Stimulated activated CD8-positive, alpha-beta memory T cell treated with anti-CD3 and anti-CD28 coated beads, Interleukin-7, amount 100 ng/mL, for 48 hours (primary cell): ENCODE data around the gene ENTPD1.
A peak's percentile ranks its signal among the peaks of the same experiment; 100 is the strongest.
"Not testable (repeated sequence)": the region's sequence is repeated elsewhere in the genome, so short reads cannot be mapped to it uniquely, and the experiment has no call there.

Experiments used
- DNase-seq, 2 donors: peaks; one replicate each; pipeline ENCODE4 v3.0.0-alpha.2; 2020; ENCODE audit warnings: low read depth in 1 of 2; ENCODE audit errors: extremely low read depth in 1 of 2

ENTPD1 gene

DNA sequence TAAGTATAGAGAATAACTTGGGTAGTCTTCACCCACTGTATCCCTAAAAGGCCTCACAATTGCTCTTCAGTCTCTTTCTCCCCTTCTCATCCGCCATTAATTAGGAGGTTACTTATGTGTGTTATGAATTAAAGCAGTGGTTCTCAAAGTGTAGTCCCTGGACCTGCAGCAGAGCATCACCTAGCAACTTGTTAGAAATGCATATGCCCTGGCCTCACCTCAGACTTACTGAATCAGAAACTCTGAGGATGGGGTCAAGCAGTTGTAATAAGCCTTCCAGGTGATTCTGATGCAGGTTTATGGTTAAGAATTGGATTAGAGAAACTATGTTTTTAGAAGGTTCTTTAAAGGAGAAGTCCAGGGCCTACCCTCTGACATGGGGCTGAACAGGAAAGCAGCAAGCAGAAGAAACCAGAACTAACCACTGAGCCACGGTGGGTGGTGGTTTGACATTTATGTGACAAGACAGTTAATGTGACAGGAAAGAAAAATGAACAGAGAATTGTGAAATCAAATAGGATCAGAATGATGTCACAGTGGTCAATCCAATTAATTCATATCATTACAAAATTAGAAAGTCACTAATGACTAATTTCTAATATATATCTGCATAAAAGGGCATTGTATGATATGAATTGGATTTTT lies 37.6 kb downstream of the ENTPD1 start:
- DNase-seq: peak in 1 of 2 donors; percentile 5

DNA sequence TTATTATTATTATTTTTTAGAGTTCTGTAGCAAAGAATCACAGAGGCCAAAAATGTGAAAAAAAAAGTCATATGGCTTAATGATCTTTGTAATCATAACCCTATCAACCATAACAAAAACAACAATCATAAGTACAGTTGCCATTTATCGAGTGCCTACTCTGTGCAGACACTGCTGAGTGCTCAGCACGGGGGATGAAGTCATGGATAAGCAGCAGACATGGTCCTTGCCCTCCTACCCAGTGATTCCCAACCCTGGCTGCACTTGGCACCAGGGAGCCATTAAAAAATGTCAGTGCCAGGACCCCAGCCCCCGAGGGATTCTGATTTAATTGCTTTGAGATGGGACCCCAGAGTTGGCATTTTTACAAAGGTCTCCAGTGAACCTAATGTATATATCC lies 38.2 kb downstream of the ENTPD1 start:
- DNase-seq: no peak

DNA sequence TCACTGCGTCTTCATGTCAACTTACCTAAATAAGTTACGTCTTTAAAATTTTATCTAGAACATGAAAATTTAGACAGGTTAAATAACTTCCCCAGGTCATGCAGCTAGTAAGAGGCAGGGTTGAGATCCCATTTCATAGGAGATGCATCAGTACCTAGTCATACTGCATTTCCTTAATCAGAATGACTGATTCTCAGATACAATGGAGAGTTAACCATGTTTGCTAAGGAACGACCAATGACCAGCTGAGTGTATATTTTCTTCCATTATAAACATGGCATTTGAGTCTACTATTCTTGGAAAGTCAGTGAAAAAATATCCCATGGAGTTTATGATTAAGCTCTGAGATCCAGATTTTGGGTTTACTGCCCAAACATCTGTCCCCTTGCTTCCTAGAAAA lies 39.6 kb downstream of the ENTPD1 start:
- DNase-seq: no peak

DNA sequence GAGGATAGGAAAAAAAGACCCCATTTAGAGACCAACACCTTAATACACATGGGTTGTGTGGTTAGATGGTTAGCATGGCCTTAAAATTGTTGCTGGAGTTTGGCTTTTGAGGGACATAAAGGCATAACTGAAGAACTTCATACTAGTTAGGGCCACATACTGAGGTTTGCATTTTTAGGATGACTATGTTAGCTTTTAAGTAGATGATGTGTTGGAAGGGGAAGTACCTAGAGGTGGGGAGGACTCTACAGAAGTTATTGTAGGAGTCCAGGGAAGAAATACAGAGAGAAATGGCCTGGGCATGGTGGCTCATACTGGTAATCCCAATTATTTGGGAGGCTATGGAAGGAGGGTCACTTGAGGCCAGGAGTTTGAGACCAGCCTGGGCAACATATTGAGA lies 40.5 kb downstream of the ENTPD1 start:
- no peak for DNase-seq

DNA sequence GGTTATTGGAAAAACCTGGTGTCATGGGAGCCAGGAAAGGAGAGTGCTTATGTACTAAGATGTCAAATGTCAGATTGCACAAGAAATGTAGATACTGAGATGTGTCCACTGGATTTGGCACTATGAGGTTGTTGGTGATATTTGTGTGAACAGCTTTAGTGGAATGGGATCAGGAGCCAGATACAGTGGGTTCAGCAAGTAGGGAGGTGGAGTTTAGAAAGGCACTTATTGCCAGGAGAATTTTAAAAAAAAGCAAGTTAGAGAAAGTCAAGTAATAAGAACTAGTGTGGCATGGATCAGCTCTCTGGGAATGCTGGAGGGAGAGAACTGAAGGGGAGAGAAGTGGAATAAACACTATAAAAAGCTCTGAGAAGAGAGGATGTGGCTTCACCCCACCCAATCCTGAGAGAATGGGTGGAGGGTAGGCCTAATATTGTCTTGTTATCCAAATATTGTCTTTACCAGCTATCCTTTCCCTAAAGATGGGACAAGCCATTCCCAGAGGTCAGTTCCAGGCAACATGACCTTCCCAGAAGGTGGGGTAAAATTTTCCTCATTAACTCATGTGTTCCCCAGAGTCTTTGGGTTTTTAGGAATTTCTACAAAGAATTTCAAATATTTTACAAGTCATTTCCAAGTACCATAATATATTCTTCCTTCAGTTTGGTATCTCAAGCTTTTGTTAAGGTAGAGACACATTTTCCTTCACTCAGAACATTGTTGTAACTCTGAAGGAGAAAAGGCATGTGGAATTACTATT lies 42.3 kb downstream of the ENTPD1 start:
- no peak for DNase-seq

DNA sequence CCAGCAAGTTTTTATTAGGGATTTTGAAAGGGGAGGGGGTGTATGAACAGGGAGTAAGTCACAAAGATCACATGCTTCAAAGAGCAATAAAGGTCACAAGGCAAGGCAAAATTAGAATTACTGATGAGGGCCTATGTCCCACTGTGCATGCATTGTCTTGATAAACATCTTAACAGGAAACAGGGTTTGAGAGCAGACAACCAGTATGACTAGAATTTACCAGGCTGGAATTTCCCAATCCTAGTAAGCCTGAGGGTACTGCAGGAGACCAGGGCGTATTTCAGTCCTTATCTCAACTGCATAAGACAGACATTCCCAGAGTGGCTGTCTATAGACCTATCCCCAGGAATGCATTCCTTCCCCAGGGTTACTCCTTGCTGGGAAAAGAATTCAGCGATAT lies 44.3 kb downstream of the ENTPD1 start:
- not testable (repeated sequence) for DNase-seq

DNA sequence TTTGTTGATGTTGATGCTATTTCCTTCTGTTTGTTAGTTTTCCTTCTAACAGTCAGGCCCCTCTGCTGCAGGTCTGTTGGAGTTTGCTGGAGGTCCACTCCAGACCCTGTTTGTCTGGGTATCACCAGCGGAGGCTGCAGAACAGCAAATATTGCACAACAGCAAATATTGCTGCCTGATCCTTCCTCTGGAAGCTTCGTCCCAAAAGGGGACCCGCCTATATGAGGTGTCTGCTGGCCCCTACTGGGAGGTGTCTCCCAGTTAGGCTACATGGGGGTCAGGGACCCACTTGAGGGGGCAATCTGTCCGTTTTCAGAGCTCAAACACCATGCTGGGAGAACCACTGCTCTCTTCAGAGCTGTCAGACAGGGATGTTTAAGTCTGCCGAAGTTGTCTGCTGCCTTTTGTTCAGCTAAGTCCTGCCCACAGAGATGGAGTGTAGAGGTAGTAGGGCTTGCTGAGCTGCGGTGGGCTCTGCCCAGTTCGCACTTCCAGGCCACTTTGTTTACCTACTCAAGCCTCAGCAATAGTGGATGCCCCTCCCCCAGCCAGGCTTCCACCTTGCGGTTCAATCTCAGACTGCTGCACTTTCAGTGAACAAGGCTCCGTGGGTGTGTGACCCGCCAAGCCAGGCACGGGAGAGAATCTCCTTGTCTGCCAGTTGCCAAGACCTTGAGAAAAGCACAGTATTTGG lies 50.9 kb downstream of the ENTPD1 start:
- not testable (repeated sequence) for DNase-seq

DNA sequence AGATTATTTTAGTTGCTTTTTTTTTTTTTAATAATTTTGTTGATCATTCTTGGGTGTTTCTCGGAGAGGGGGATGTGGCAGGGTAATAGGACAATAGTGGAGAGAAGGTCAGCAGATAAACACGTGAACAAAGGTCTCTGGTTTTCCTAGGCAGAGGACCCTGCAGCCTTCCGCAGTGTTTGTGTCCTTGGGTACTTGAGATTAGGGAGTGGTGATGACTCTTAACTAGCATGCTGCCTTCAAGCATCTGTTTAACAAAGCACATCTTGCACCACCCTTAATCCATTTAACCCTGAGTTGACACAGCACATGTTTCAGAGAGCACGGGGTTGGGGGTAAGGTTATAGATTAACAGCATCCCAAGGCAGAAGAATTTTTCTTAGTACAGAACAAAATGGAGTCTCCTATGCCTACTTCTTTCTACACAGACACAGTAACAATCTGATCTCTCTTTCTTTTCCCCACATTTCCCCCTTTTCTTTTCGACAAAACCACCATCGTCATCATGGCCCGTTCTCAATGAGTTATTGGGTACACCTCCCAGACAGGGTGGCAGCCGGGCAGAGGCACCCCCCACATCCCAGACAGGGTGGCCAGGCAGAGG lies 52.8 kb downstream of the ENTPD1 start:
- not testable (repeated sequence) for DNase-seq

DNA sequence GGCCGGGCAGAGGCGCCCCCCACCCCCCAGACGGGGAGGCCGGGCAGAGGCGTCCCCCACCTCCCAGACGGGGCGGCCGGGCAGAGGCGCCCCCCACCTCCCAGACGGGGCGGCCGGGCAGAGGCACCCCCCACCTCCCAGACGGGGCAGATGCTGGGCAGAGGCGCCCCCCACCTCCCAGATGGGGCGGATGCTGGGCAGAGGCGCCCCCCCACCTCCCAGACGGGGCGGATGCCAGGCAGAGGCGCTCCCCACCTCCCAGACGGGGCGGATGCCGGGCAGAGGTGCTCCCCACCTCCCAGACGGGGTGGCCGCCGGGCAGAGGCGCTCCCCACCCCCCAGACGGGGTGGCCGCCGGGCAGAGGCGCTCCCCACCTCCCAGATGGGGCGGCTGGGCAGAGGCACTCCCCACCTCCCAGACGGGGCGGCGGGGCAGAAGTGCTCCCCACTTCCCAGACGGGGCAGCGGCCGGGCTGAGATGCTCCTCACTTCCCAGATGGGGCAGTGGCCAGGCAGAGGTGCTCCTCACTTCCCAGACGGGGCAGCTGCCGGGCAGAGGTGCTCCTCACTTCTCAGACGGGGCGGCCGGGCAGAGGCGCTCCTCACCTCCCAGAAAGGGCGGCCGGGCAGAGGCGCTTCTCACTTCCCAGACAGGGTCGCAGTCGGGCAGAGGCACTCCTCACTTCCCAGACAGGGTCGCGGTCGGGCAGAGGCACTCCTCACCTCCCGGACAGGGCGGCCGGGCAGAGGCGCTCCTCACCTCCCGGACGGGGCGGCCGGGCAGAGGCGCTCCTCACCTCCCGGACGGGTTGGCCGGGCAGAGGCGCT lies 53.6 kb downstream of the ENTPD1 start:
- no peak for DNase-seq

DNA sequence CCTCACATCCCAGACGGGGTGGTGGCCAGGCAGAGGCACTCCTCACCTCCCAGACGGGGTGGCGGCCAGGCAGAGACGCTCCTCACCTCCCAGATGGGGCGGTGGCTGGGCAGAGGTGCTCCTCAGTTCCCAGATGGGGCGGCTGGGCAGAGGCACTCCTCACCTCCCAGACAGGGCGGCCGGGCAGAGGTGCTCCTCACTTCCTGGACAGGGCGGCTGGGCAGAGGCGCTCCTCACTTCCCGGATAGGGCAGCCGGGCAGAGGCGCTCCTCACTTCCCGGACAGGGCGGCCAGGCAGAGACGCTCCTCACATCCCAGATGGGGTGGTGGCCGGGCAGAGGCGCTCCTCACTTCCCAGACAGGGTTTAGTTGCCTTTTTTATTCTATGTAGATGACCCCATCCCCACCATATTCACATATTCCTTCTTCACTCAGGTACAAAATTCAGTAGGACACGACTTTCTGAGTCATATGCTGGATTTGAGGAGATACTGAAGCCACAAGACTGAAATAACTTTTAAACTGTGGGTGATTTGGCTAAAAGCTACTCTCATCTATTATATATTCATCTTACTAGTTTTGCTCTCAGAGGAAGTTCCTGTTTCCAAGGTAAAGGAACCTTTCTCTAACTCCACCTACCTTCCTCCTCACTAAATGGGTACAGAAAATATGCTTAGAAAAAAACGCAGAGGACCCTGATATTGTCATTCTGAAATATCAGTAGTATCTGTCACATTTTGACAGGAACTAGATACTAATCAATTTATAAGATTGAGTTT lies 54.4 kb downstream of the ENTPD1 start:
- DNase-seq: no peak

DNA sequence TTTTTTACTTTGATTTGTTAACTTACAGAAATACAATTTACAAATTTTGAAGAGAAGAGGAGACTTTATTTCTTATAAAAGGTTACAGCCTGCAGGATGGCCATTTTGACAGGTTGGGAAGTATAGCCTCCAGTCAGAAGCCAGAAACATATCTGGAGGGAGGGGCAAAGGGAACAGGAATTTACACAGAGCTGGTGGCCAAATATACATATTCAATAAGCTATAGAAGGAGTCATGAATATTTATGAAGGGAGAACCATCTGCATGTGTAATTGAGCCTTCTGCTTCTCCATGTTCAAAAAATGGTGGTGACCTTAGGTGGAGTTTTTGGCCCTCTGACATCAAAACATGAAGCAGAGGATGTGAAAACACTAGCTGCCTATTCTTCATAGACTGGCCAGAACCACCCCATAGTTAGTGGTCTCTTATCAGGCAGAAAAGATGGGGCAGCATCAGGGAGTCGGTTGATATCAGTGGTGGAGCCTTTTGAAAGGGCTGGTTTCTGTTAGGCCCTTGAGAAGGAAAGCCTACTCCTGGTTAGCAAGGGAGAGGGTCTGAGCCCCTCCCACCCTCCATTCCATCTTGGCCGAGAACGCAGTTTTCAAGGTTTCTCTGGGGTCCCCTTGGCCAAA lies 57.2 kb downstream of the ENTPD1 start:
- DNase-seq: no peak

DNA sequence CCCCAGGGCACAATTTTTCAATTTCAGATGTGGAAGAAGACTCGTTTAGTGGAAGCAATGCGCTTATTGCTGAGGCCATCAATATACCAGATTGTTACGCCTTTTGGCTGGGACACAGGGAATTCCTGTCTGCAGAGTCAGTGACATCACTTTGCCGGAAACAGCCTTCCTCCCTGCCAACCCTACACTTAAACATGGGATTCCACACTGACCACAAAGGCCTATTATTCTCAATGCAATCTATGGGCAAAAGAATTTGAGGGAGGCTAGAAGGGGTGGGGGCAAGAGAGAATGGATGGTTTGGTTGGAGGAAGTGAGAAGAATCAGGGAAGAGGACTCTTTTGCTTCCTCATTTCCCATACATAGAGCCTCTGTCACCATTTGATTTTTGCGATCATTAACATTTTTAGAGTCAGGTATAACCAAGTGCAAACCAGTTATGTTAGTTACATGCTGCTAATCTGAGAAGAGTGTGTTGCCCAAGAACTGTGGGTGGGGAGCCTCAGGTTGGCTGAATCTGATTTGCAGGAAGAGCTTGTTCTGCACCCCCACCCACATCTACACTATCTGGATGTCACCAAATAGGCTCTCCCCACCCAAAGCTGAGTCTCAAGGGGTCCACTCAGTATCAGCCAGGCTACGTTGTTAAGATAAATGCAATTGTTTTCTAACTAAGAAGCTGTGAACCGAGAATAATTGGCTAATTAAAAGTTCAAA lies 58.2 kb downstream of the ENTPD1 start:
- no peak for DNase-seq

DNA sequence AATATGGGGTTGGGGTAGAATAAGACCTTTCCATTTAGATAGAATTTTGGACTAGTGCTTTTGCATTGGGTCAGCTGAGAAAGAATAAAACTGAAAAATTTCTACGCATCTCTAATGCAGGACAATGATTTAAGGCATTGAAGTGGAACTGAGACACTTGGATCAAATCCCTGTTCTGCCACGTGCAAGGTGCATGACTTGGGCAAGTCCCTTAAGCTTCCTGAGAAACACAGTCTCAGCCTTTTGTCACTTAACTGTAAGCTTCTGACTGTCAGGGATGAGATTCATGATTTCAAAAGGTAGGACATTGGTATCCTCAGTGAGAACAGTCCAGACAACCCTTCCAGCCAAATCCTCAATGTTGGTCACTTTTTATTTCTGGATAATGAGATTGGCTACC lies 59.2 kb downstream of the ENTPD1 start:
- DNase-seq: no peak

DNA sequence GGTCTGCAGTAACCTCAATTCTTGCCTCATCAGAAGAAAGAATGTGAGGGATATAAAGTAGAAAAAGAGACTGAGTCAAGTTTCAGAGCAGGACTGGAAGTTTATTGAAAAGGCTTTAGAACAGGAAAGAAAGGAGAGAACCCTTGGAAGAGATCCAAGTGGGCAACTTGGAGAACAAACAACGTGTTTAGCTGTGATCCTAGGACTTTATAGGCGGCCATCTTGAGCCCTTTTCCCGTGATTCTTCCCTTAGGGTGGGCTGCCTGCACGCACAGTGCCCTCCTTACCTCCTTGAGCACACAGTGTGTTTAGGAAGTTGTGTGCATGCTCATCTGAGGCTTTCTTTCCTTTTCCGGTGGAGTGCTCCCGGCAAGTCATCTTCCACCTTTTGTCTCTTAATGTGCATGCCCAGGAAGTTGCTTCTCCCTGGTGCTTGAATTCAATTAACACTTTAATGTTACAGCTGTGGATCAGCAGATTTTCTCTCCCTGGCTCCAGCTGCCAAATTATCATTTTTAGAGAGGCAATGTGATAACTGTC lies 59.8 kb downstream of the ENTPD1 start:
- DNase-seq: no peak

DNA sequence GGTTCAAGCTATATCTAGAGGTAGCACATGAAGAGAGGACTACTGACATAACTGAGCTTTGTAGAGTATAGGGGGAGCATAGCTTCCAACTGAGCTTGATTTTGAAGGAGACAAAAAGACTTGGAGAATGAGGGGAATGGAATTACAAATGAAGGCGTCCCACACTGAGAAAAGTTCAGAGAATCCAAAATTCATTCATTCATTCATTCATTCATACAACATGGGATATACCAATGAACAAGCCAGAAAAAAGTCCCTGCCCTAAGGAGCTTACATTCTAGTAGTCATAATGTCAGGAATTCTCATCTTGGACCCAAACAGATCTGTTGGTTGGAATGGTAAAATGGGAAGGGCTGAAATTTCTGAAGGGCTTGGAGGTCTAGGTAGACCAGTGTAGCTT lies 62.0 kb downstream of the ENTPD1 start:
- DNase-seq: no peak

DNA sequence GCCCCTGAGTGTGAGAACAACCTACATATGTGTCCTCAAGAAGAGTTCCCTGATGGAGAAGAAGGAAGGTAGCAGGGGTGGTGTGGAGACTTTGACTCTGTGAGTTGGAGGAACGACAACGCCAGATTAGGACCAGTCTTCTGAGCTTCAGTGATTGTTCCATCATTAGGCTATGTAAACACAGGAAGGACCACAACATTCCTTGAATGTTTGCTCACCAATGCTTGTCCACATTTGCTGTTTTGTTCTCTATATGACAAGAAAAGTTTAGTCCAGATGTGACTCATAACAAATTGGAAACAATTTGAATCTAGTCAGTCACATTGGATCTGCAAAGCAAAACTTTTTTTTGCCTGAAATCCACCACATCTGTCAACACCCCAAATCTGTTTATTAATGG lies 62.7 kb downstream of the ENTPD1 start:
- DNase-seq: no peak

DNA sequence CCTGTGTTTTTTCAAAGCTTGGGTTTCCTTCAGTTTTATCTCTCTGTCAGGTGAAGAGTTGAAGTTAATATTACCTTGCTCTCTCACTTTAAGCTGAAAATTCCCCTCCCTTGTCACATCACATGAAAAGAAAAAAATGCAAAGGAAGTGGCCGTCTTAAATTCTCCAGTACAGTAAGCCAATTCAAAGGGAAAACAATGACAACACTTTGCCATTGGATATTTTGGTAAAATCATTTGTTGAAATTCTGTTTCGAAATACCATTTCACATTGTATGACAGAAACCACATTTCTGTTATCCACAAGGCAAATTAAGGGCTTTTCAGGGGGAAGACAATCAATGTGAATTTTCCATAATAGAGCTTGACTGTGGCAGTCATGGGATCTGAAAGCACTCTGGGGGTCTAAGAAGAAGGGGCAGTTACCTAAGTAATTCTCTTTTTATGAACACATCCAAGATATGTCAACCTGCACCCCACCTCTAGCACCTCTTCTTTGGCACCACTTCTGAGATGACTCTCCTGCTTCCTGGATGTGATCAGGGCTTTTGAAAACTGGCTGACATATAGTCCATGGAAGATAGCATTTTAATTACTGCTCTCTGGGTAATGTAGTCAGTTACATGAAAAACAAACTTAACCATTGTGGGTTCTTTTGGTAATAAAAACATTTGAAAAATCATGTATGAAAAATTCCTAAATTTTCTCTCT lies 63.8 kb downstream of the ENTPD1 start:
- no peak for DNase-seq

DNA sequence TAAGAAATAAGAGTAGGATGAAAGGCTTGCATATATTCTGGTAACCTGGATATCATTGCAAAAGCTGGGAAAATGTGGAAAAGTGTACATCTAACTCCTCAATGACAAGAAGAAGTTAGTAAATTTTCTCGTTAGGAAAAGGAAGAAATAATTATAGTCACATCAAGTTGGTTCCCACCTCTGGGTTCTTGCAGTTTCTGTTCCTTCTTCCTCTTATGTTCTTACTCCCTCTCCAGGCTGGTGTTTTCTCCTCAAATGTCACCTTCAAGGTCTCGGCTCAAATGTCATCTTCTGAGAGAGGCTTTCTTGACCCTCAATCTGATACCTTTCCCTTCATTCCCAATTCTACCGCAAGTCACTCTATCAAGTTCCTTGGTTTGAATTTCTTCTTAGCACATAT lies 64.4 kb downstream of the ENTPD1 start:
- DNase-seq: no peak
